GM19099 (cell line): Measurements from ENCODE around the gene DNAJC8.

ENCODE experiments used
- POLR2A ChIP-seq: IDR thresholded peaks from 3 replicates; pipeline ENCODE4 v1.6.1; 2011; ENCODE audit warnings: low read depth; ENCODE audit not compliant: insufficient read length; ENCODE audit errors: extremely low read depth

The DNAJC8 gene

GRCh38 chr1:28259934-28260802 lies 27.3 kb upstream of the DNAJC8 start:
- no peak for TF ChIP-seq POLR2A

GRCh38 chr1:28259252-28259933 lies 26.6 kb upstream of the DNAJC8 start, which contains the start of gene SESN2:
Gene SESN2 (plus strand): TSS chr1:28259518. CDS start chr1:28259848, 330 bp downstream.
- TF ChIP-seq POLR2A, result peak; percentile 98

GRCh38 chr1:28258628-28259251 lies 25.9 kb upstream of the DNAJC8 start:
- TF ChIP-seq POLR2A, result no peak

- TF ChIP-seq POLR2A, result no peak
Observed at GRCh38 chr1:28257736-28258135, 24.9 kb upstream of the DNAJC8 start.

GRCh38 chr1:28256197-28256827 lies 23.5 kb upstream of the DNAJC8 start:
- no peak for TF ChIP-seq POLR2A

- TF ChIP-seq POLR2A, result no peak
Observed at GRCh38 chr1:28249866-28250295, 17.1 kb upstream of the DNAJC8 start.

- TF ChIP-seq POLR2A, result peak; percentile 41
Observed at GRCh38 chr1:28249013-28249865, 16.4 kb upstream of the DNAJC8 start.

- TF ChIP-seq POLR2A, result no peak
Observed at GRCh38 chr1:28248273-28249012, 15.6 kb upstream of the DNAJC8 start.

- no peak for TF ChIP-seq POLR2A
Observed at GRCh38 chr1:28247612-28248272, 14.9 kb upstream of the DNAJC8 start.

- TF ChIP-seq POLR2A, result peak; percentile 41
Observed at GRCh38 chr1:28246427-28246832, 13.6 kb upstream of the DNAJC8 start.

GRCh38 chr1:28244549-28245251 lies 11.9 kb upstream of the DNAJC8 start:
- no peak for TF ChIP-seq POLR2A

GRCh38 chr1:28243685-28244311 lies 11.0 kb upstream of the DNAJC8 start:
- TF ChIP-seq POLR2A, result no peak
